ENCODE measurements around the gene MCM9.

DNA sequence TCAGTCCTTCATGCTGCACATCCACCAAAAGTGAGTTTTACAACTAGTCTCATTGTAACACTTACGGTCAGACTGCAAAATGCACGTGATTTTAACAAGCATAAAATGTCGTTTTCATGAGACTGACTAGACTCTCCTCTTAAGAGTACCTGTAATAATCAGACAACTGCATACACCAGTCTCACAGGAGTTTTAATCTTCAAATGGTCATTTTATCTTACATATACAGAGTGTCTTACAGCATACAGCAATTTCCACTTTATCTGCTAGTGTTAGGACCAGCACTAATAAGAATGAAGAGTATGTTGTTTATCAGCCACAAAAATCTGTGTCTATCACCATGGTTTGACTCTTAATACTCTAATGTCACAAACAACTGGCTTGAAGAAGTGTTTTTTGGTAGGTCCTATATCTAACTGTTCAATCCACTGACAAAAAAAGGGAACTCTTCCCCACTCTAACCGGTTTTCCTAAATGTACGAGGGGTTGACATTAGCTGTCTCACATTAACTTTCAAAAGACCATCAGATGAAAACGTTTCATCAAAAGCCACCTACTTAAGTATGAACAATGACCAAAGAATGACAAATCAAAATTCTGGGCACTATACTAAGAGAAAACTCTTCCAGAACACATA, 42.5 kb downstream of the MCM9 start:
- no peak for TF ChIP-seq USF2 (IDR thresholded peaks at IDR 0.05; ENCODE audit: low read depth, low read length)
- no peak for TF ChIP-seq CTCF (conservative IDR thresholded peaks at IDR 0.05; ENCODE audit: low read depth, low read length)
- no peak for TF ChIP-seq CEBPB (IDR thresholded peaks at IDR 0.05; ENCODE audit: low read depth, low read length)
- no peak for TF ChIP-seq MAFK (IDR thresholded peaks at IDR 0.05; ENCODE audit: low read depth, low read length)
- TF ChIP-seq FOS (IDR thresholded peaks at IDR 0.05; ENCODE audit: low read depth, low read length) = no peak
- TF ChIP-seq MAZ (IDR thresholded peaks at IDR 0.05; ENCODE audit: borderline replicate concordance, low read depth, low read length) = no peak
- no peak for TF ChIP-seq POLR2A (IDR thresholded peaks at IDR 0.05; ENCODE audit: low read depth, low read length)
- no peak for TF ChIP-seq CHD1 (IDR thresholded peaks at IDR 0.05; ENCODE audit: low read depth, low read length)
- no peak for TF ChIP-seq NFE2L2 (IDR thresholded peaks at IDR 0.05; ENCODE audit: low read depth, low read length)
- TF ChIP-seq RAD21 (IDR thresholded peaks at IDR 0.05; ENCODE audit: low read length) = no peak
- no peak for TF ChIP-seq RFX5 (IDR thresholded peaks at IDR 0.05; ENCODE audit: low read depth, low read length)

Measured in IMR-90 (cell line).